Loucy (cell line): ENCODE results near the gene POU5F1.

Experiments
- CTCF ChIP-seq: fragments of 200-600 bp; sonication (generic); conservative IDR thresholded peaks from 2 replicates; pipeline ENCODE4 v1.5.1; 2014; ENCODE audit warnings: mild to moderate bottlenecking, antibody characterized with exemption, low read length
- EZH2phosphoT487 ChIP-seq: fragments of 200-600 bp; IDR thresholded peaks from 2 replicates; pipeline ENCODE4 v1.6.1; 2018; ENCODE audit warnings: antibody characterized with exemption, mild to moderate bottlenecking, moderate library complexity, borderline replicate concordance

DNA sequence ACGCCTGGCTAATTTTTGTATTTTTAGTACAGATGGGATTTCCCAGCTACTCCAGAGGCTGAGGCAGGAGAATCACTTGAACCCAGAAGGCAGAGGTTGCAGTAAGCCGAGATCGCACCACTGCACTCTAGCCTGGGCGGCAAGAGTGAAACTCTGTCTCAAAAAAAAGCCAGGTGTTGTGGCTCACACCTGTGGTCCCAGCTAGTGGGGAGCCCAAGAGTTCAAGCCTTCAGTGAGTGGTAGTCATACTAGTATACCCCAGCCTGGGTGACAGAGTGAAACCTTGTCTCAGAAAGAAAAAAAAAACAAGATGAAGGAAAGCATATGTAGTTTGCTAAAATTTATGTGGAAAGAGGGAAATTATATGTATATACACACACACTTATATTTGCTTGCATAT is 20.0 kb upstream of the POU5F1 start:
- TF ChIP-seq CTCF (no peak), EZH2phosphoT487 (no peak)
